Activated CD8-positive, alpha-beta memory T cell treated with anti-CD3 and anti-CD28 coated beads for 36 hours (primary cell): ENCODE results near the gene CASQ1. TPM values are rescaled to one million over a fixed set of nuclear protein-coding genes. Genes with fewer than 3 reads are reported as not detected.

ENCODE experiments used
- CTCF ChIA-PET: fragments of 350-600 bp; sonication (Branson Sonifier 250); formaldehyde crosslinking; loops from one replicate; lab custom pipeline; 2021; ENCODE audit warnings: antibody characterized with exemption; lab: Charles Lee
- POLR2A ChIA-PET: fragments of 350-600 bp; sonication (Branson Sonifier 250); formaldehyde crosslinking; loops from one replicate; lab custom pipeline; 2021; ENCODE audit warnings: antibody characterized with exemption; lab: Charles Lee
- total RNA-seq, 2 experiments: library from RNA; stranded (reverse); gene quantifications; one replicate each; pipeline ENCODE4 v1.2.3, GENCODE V29; 2021

The CASQ1 gene
- total RNA-seq, 2 experiments from 2014 or later, result not detected

GRCh38 chr1:160211046-160211790, 20.8 kb downstream of the CASQ1 start:
- POLR2A ChIA-PET, result interaction anchor here (0.7 kb wide), 1 partner anchor 8 kb away, joined by 3 read pairs; no protein-coding TSS in a partner anchor

GRCh38 chr1:160214481-160215140, 24.2 kb downstream of the CASQ1 start:
- POLR2A ChIA-PET, result no interaction called here
- CTCF ChIA-PET, result interaction anchor here (0.5 kb wide), 1 partner anchor 27 kb away, joined by 4 read pairs; no protein-coding TSS in a partner anchor

More at GRCh38 chr1:160211046-160211790, 20.8 kb downstream of the CASQ1 start:
- CTCF ChIA-PET, result interaction anchor here (1.3 kb wide), 1 partner anchor 18 kb away, joined by 3 read pairs; no protein-coding TSS in a partner anchor

DNA sequence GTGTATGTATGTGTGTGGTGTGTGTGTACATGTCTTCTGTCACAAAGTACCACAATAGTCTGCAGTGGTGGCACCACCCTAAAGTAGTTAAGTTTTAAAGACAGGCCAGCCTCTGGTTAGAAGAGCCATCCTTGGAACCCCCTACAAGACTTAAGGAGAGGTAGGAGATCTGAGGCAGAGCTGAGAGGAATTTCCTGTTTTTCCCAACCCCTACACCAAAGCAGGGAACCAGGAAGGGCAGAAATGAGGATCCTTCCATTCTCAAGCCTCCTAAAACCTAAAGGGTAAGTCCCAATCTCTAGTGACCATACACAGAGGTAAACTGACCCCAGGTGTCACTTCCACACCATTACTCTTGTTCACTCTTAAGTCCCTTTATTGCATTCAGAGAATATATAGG, 25.9 kb downstream of the CASQ1 start:
- POLR2A ChIA-PET, result no interaction called here

DNA sequence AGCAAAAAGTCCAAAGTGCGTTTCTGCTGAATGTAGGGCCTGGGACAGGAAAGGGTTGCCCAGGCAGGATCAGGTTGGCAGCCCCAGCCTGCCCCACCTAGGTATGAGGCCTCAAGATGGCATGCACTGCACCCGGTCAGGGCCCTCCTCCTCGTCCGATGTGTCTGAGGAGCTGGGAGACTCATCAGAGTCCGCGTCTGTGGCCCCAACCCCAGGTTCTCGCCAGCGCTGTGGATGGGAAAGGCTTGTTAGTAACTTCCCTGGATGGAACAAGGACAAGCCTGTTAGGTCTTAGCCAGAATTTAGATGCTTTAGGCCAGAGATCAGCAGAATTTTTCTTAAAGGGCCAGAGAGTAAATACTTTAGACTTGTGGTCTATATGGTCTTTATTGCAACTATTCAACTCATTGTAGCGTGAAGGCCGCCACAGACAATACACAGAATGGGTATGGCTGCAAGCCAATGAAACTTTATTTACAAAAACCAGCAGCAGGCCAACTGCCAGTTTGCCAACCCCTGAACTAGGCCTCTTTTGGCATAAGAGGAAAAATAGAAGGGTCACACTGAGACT, 27.2 kb downstream of the CASQ1 start:
- CTCF ChIA-PET, result interaction anchor here (1.5 kb wide), 1 partner anchor 74 kb away, joined by 3 read pairs; no protein-coding TSS in a partner anchor

More for the DNA sequence above, 25.9 kb downstream of the CASQ1 start:
- CTCF ChIA-PET, result no interaction called here

DNA sequence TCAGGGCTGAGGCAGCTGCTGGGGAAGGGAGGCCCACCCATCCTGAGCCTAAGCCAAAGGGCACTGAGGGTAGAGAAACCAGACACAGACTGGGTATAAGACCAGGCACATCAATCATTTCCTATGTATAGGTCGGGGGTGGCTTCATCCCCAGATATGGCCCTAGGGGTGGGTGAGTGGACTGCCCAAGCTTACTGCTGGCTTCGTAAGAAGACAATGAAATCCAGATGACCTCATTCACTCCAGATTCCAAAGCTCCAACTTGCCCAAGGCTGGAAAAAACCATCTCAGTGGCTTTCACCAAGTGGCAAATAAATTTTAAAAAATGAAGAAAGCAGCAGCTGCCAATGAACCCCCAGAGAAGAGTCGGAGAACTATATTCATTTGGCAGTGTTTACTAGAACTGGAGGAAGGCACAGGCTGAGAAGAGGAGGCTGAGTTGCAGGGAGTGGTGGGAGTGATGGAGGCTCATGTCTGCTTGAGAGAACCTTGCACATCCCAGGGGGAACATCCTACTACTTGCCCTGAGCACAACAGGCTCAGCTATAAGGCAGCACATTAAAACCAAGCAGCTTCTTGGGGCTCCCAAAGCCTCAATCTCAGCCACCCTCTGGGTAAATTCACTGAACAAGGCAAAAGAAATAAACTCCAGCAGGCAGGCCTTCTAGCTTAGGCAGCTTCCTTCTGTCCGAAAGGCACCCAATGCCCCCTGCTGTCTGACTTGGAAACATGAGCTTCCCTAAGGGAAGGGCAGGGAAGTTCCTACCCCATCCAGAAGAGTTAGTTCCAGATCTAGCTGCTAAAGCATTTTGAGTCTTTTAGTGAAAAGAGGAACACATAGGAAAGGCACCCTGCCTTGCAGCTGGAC, 28.9 kb downstream of the CASQ1 start:
- ChIA-PET CTCF (interaction anchor here (1.3 to 2.2 kb wide), 3 partner anchors 26 to 35 kb away, joined by 3 to 7 read pairs (median 5); no protein-coding TSS in a partner anchor), POLR2A (interaction anchor here (0.8 kb wide), 1 partner anchor 8 kb away, joined by 3 read pairs; no protein-coding TSS in a partner anchor)

More for the DNA sequence above, 27.2 kb downstream of the CASQ1 start:
- POLR2A ChIA-PET, result no interaction called here

DNA sequence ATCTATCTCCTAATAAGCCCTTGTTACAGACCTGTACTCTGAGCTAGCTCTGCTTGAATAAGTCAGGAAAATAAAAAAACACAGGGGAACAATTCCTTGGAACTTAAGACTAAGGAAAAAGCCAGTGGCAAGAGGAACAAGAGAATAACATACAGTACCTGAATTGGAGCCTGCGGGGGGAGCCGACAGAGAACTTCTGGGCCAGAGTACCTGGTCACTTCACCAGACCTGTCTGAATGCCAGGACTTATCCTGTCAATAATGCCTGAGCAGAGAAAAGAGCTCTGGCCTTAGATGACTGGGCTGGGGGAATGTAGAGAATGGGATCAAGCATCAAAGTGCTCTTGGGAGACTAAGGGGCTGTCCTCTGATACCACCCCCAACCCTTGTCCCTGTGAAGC, 29.9 kb downstream of the CASQ1 start:
- POLR2A ChIA-PET, result no interaction called here
- CTCF ChIA-PET, result interaction anchor here (0.8 to 2.2 kb wide), 5 partner anchors 10 to 115 kb away, joined by 3 to 7 read pairs (median 3); no protein-coding TSS in a partner anchor

DNA sequence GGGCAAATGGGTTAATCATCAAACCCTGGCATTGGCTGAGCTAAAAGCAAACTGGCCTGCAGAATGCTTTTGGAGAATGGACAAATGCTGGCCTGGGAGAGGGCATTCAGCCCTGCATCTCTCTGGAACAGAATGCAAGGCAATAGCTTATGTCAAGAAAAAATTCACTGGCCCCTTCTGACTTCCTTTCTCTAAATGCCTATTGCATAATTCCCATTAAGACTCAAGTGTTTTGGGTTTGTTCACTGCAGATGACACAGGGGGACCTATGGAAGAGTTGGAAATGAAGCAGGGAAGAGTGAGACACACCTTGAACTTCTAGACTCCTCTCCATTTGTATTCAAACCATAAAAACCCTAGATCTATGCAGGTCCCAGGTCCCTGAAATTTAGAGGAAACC, 30.7 kb downstream of the CASQ1 start:
- ChIA-PET POLR2A (no interaction called here), CTCF (interaction anchor here (0.8 kb wide), 1 partner anchor 116 kb away, joined by 3 read pairs; no protein-coding TSS in a partner anchor)

GRCh38 chr1:160222546-160222945, 32.2 kb downstream of the CASQ1 start:
- ChIA-PET CTCF (no interaction called here), POLR2A (no interaction called here)

GRCh38 chr1:160224606-160225005, 34.2 kb downstream of the CASQ1 start:
- ChIA-PET CTCF (no interaction called here), POLR2A (no interaction called here)

DNA sequence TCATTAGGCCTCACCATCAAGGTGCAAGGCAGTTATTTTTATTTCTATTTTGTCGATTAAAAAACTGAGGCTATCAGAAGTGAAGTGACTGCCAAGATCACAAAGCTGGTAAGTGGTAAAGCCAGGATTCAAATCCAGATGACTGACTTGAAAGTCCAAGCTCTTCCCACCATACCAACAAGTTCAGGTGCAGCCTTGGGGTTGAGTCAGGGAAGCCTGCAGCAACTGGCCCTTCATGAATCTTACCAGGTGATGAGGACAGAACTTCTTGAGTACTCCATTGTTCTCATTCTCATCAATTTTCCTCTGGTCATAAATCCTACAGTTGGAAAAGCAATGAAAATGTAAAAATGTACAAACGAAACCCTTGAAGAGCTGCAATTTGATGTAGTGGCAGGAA, 35.0 kb downstream of the CASQ1 start:
- POLR2A ChIA-PET, result interaction anchor here (0.6 kb wide), 1 partner anchor 299 kb away, joined by 10 read pairs; no protein-coding TSS in a partner anchor
- CTCF ChIA-PET, result interaction anchor here (0.9 kb wide), 1 partner anchor 45 kb away, joined by 4 read pairs; no protein-coding TSS in a partner anchor

GRCh38 chr1:160226623-160227022, 36.2 kb downstream of the CASQ1 start:
- ChIA-PET CTCF (interaction anchor here (1.2 kb wide), 1 partner anchor 65 kb away, joined by 3 read pairs; no protein-coding TSS in a partner anchor), POLR2A (no interaction called here)

- CTCF ChIA-PET, result interaction anchor here (1.2 kb wide), 1 partner anchor 64 kb away, joined by 3 read pairs; no protein-coding TSS in a partner anchor
- POLR2A ChIA-PET, result no interaction called here
These were observed 36.7 kb downstream of the CASQ1 start for GRCh38 chr1:160227034-160227433.

DNA sequence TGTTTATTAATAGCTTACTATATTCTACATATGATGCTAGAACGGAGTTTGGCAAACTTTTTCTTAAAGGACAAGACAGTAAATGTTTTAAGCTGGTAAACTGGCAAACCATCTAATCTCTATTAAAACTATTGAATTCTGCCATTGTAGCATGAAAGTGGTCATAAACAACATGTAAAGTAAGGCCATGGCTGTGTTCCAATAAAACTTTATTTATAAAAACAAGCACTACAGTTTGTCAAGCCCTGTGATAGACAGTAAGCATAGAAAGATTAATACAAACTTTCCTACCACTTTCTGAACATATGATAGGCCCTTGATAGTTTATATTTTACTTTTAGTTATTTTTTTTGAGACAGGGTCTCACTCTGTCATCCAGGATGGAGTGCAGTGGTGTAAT, 37.2 kb downstream of the CASQ1 start:
- ChIA-PET POLR2A (no interaction called here), CTCF (no interaction called here)

DNA sequence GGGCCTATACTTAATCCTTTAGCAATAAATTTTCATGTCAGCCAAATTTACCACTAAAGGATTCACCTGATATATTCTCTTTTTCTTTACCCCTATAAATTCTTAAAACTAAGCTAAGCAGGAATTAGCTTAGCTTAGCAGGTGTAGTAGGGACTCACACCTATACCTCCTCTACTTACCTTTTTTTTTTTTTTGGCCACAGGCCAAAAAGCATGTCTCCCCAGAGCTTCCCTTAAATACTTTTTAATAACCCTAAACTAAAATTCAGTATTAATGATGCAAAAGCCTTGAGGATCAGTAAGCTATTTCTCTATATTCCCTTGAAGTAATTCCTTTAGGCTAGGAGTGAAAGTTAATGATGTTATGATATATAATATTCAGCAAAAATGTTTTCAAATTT, 38.1 kb downstream of the CASQ1 start:
- CTCF ChIA-PET, result interaction anchor here (1.1 kb wide), 1 partner anchor 15 kb away, joined by 3 read pairs; no protein-coding TSS in a partner anchor
- POLR2A ChIA-PET, result no interaction called here

DNA sequence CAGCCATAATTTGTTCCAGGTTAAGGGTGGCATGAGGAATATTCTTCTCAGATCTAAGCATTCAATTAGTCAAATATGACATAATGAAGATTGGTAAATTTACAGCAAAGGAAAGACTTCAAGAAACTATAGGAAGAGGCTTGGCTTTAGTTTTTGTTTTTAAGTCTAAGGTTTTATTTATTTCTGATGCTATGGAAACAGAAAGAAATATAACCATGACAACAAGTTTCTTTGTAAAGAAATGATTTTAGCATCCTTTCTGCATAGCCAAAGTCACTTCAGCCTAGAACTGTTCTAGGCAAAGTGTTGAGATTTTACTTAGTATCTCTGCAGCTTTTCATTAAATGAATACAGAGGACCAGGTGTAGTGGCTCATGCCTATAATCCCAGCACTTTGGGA, 42.5 kb downstream of the CASQ1 start:
- ChIA-PET CTCF (interaction anchor here (0.6 to 1.7 kb wide), 6 partner anchors 9 to 865 kb away, joined by 3 to 4 read pairs (median 4); no protein-coding TSS in a partner anchor), POLR2A (no interaction called here)

DNA sequence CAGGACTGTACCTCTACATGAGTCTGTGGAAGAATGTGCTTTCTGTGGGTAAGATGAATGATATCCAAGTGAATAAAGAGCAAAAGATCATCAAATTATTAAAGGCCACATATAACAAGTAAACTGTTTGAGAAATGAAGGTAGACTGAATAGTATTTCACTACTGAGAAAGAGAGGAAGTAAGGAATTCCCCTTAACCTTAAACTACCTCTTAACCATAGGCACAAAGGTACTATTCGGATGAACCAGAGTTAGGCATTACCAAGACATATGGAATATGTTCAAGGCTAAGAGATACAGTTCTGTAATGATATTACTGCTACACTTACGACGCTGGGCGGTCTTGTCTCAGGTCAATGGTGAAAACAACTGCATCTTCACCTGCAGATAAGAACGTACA, 46.4 kb downstream of the CASQ1 start:
- POLR2A ChIA-PET, result no interaction called here

DNA sequence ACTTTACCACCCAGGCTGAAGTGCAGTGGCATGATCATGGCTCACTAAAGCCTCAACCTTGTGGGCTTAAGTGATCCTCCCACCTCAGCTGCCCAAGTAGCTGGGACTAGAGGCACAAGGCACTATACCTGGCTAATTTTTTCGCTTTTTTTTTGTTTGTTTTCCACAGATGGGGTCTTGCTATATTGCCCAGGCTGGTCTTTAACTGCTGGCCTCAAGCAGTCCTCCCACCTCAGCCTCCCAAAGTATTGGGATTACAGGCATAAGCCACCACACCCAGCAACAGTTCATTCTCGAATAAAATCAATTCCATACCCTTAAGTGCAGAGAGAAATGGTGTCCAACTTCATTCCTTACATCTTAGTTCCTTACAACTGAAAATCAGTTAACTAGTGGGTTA, 47.2 kb downstream of the CASQ1 start:
- POLR2A ChIA-PET, result no interaction called here

More for the DNA sequence above, 46.4 kb downstream of the CASQ1 start:
- CTCF ChIA-PET, result no interaction called here

GRCh38 chr1:160238408-160238807, 48.0 kb downstream of the CASQ1 start:
- POLR2A ChIA-PET, result no interaction called here
- CTCF ChIA-PET, result interaction anchor here (0.6 to 2.2 kb wide), 2 partner anchors 117 to 153 kb away, joined by 3 to 5 read pairs; no protein-coding TSS in a partner anchor

More for the DNA sequence above, 47.2 kb downstream of the CASQ1 start:
- CTCF ChIA-PET, result no interaction called here
